Measurements from ENCODE around the gene KATNBL1.

GRCh38 chr15:34223904-34224596 is 14.2 kb upstream of the KATNBL1 start:
- TF ChIP-seq BACH2 (CRISPR knock-in tag; IDR thresholded peaks at IDR 0.05; ENCODE audit: borderline replicate concordance) (no peak), ISL1 (CRISPR knock-in tag; IDR thresholded peaks at IDR 0.05) (no peak), ARNTL (CRISPR knock-in tag; IDR thresholded peaks at IDR 0.05; ENCODE audit: borderline replicate concordance, low read depth) (no peak), ZNF70 (CRISPR knock-in tag; IDR thresholded peaks at IDR 0.05) (no peak), RARB (CRISPR knock-in tag; IDR thresholded peaks at IDR 0.05) (no peak), POU6F1 (CRISPR knock-in tag; IDR thresholded peaks at IDR 0.05; ENCODE audit: borderline replicate concordance, low read depth) (no peak), CSRNP3 (CRISPR knock-in tag; IDR thresholded peaks at IDR 0.05) (no peak)
